Heart right ventricle (tissue), 16 donors: ENCODE results near the gene RELL2. TPM values are rescaled to one million over a fixed set of nuclear protein-coding genes. Genes with fewer than 3 reads are reported as not detected.

Source experiments
- ATAC-seq, 8 donors: fragments of 200-7000 bp; cut with Tn5 transposase; one replicate each; pipeline ENCODE4 v1.9.1; 2020; ENCODE audit warnings: mild to moderate bottlenecking in 8 of 8, moderate library complexity in 8 of 8, moderate number of reproducible peaks in 1 of 8
- DNase-seq, 2 donors: peaks; one replicate each; pipeline ENCODE4 v3.0.0-alpha.2; 2020
- H3K27ac ChIP-seq, 10 donors: fragments of 200-600 bp; sonication (generic) in 2 of 10; one replicate each; pipeline versions ENCODE4 v1.5.0 to v1.8.0; 2020 to 2022; ENCODE audit warnings: mild to moderate bottlenecking in 3 of 10
- H3K27me3 ChIP-seq, 7 donors: fragments of 200-600 bp; one replicate each; pipeline ENCODE4 v1.8.0; 2021 to 2022; ENCODE audit warnings: mild to moderate bottlenecking in 2 of 7
- H3K36me3 ChIP-seq, 9 donors: fragments of 200-600 bp; sonication (generic) in 1 of 9; one replicate each; pipeline versions ENCODE4 v1.5.0 to v1.8.0; 2020 to 2022; ENCODE audit warnings: mild to moderate bottlenecking in 2 of 9
- H3K4me1 ChIP-seq, 9 donors: fragments of 200-600 bp; sonication (generic) in 1 of 9; one replicate each; pipeline versions ENCODE4 v1.5.0 to v1.8.0; 2020 to 2022; ENCODE audit warnings: mild to moderate bottlenecking in 4 of 9
- H3K4me3 ChIP-seq, 10 donors: fragments of 200-600 bp; sonication (generic) in 2 of 10; one replicate each; pipeline versions ENCODE4 v1.5.0 to v1.8.0; 2020 to 2022; ENCODE audit warnings: mild to moderate bottlenecking in 7 of 10, moderate library complexity in 2 of 10
- H3K9me3 ChIP-seq, 11 donors: fragments of 200-600 bp in 10 of 11; sonication (generic) in 2 of 11; one replicate each; pipeline versions ENCODE4 v1.5.0 to v1.8.0; 2013 to 2022; ENCODE audit warnings: mild to moderate bottlenecking in 2 of 11, control low read depth in 1 of 11, moderate library complexity in 1 of 11
- WGBS, 2 donors: extraction: QIAGEN DNeasy Blood & Tissue Kit; methylation state at CpG; one replicate each; pipeline ENCODE4 v1.1.7; 2013; ENCODE audit warnings: inconsistent platforms in 1 of 2; 5-methylcytosine and 5-hydroxymethylcytosine counted together
- intact Hi-C, 10 donors: fragments of 100-400 bp; cut with DNase I; formaldehyde crosslinking; loops; one replicate each; pipeline versions ENCODE4 v1.11.1 to v1.14.2; 2022
- polyA plus RNA-seq, 2 donors: library from polyadenylated mRNA; stranded (reverse); fragments of 200-250 nt; gene quantifications; one replicate each; pipeline ENCODE4 v1.2.3, GENCODE V29; 2013
- total RNA-seq, 10 donors: library from RNA; stranded (reverse); fragmentation: NEBNext Ultra II Directional in 3 of 10; extraction: Animal tissue kit (Norgen Biotek cat#: 25700) in 3 of 10; gene quantifications; one replicate each; pipeline versions ENCODE4 v1.2.1 to v1.2.4, GENCODE V29; 2021 to 2023
- TF ChIP-seq, protein P1 (sequence below), 9 donors: fragments of 200-600 bp; sonication (generic) in 2 of 9; IDR thresholded peaks; one replicate each; pipeline versions ENCODE4 v1.5.0 to v1.8.0; 2021 to 2022; ENCODE audit warnings: antibody characterized with exemption in 9 of 9, mild to moderate bottlenecking in 5 of 9, moderate library complexity in 1 of 9
- donor health status: Arrhythmogenic right ventricular cardiomyopathy.
- donor health status: ischemic (EF 13 %, LVEDD 7.1; RV severe dilation, severe dysfunction).
- donor health status: healthy with polysubstance abuse.
- donor health status: DM: no; HTN: yes; CAD: no.
- donor health status: DM: no; HTN: no; CAD: no.
- donor health status: ischemic (EF 25% LVEDD 6.9; RV normal size, moderate dysfunction).
- donor health status: ischemic (EF 25% LVEDD 5.7; RV mildly dilated, moderate dysfunction).
- donor health status: healthy.
- donor health status: DM: yes; HTN: yes; CAD: no.
- donor health status: Ischemic cardiomyopathy.
- donor health status: ischemic (EF 35%, LVEDD 5.7; RV mildly dilated, moderate dysfunction).
- donor health status: nonischemic (EF 11% LVEDD 7.7; RV severe dilation, severe dysfunction).
- donor health status: DM: yes; HTN: yes; CAD: no.
- donor health status: PGD.
- donor health status: ischemic (EF 29% LVEDD 5.4; RV normal size, mild dysfunction).
- donor health status: nonischemic (EF 23%, LVEDD 6.1; RV moderate dilation, normal function).

Gene RELL2
- total and polyA plus RNA-seq, 12 donors, result 0.33 to 3.2 (median 0.64) TPM

DNA sequence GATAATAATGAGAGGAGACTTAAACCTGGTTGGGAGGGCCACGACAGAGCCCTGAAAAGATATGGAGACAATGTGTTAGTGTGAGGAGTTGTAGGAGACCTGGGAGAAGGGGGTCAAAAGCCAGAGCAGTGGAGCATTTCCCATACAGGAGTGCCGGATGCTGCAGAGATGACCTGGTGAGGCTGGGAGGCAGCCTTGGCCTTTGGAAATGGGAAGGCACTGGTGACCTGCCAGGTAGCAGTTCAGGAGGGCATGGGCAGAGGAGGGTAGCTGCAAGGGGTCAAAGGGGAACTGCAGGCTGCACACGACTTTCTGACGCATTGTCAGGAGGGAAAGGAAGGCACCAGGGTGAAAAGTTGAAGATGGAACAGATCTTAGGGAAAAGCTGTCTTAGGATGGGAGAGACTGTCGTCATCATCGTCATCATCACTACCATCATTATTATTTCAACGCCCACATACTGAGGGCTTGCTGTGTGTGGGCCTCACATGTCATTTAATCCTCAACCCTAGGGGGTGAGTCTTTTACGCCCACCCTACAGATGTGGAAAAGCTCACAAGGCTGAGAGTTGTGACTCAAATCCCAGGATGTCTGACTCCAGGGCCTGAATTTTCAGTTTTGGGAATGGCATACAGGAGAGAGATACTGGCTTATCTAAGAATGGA, 31.9 kb downstream of the RELL2 start:
- ATAC-seq (no peak), DNase-seq (no peak)
- Histone ChIP-seq H3K9me3 (no peaks in the 10 kb centered on the region), H3K4me3 (no peak overlapping the region), H3K27ac (no peak overlapping the region), H3K27me3 (no peaks in the 10 kb centered on the region), H3K4me1 (peaks cover 0 to 16% (median 4%) of the 10 kb centered on the region in 9 donors), H3K36me3 (peaks cover 0 to 86% (median 13%) of the 10 kb centered on the region in 9 donors)
- 76 to 85% methylated on average over 8 of the region's 8 CpGs for WGBS, 2 donors
- TF ChIP-seq, protein P1, sequence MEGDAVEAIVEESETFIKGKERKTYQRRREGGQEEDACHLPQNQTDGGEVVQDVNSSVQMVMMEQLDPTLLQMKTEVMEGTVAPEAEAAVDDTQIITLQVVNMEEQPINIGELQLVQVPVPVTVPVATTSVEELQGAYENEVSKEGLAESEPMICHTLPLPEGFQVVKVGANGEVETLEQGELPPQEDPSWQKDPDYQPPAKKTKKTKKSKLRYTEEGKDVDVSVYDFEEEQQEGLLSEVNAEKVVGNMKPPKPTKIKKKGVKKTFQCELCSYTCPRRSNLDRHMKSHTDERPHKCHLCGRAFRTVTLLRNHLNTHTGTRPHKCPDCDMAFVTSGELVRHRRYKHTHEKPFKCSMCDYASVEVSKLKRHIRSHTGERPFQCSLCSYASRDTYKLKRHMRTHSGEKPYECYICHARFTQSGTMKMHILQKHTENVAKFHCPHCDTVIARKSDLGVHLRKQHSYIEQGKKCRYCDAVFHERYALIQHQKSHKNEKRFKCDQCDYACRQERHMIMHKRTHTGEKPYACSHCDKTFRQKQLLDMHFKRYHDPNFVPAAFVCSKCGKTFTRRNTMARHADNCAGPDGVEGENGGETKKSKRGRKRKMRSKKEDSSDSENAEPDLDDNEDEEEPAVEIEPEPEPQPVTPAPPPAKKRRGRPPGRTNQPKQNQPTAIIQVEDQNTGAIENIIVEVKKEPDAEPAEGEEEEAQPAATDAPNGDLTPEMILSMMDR (IDR thresholded peaks at IDR 0.05), result no peak
- intact Hi-C loops, result loop anchor here in 1 of 10 donors (10.0 kb wide), 1 partner anchor 1226 kb away; no protein-coding TSS in a partner anchor

- no peak for ATAC-seq
- intact Hi-C loops, result loop anchor here in 1 of 10 donors (10.0 kb wide), 1 partner anchor 1225 kb away; no protein-coding TSS in a partner anchor
Measured at GRCh38 chr5:141669520-141669919, 32.7 kb downstream of the RELL2 start.

GRCh38 chr5:141672071-141672840, 35.5 kb downstream of the RELL2 start:
- Histone ChIP-seq H3K27me3 (no peaks in the 10 kb centered on the region), H3K27ac (peak overlapping the region in 2 of 10 donors; percentile 4 to 48), H3K4me1 (peaks cover 0 to 38% (median 4%) of the 10 kb centered on the region in 9 donors), H3K4me3 (no peak overlapping the region), H3K9me3 (no peaks in the 10 kb centered on the region), H3K36me3 (peaks cover 0 to 92% (median 8%) of the 10 kb centered on the region in 9 donors)
- DNase-seq, result no peak
- intact Hi-C loops, result no loop called here
- TF ChIP-seq, protein P1 (IDR thresholded peaks at IDR 0.05), result no peak
- WGBS, 2 donors, result 91 to 94% methylated on average over 23 of the region's 23 CpGs
- peak in 4 of 8 donors; percentile 2 to 20 (median 13) for ATAC-seq

More at GRCh38 chr5:141669520-141669919, 32.7 kb downstream of the RELL2 start:
- Histone ChIP-seq H3K36me3 (peaks cover 0 to 83% (median 8%) of the 10 kb centered on the region in 9 donors), H3K4me1 (peaks cover 0 to 22% (median 4%) of the 10 kb centered on the region in 9 donors), H3K4me3 (no peak overlapping the region), H3K9me3 (no peaks in the 10 kb centered on the region), H3K27ac (no peak overlapping the region), H3K27me3 (no peaks in the 10 kb centered on the region)
- no peak for DNase-seq
- 84 to 89% methylated on average over 4 of the region's 4 CpGs for WGBS, 2 donors
- TF ChIP-seq, protein P1 (IDR thresholded peaks at IDR 0.05), result no peak
